ENCODE data around the gene BCORL1. TPM values are rescaled to one million over a fixed set of nuclear protein-coding genes. Genes with fewer than 3 reads are reported as not detected.

Gene BCORL1
- total RNA-seq, 1 experiment from 2014 or later = 2.5 TPM

DNA sequence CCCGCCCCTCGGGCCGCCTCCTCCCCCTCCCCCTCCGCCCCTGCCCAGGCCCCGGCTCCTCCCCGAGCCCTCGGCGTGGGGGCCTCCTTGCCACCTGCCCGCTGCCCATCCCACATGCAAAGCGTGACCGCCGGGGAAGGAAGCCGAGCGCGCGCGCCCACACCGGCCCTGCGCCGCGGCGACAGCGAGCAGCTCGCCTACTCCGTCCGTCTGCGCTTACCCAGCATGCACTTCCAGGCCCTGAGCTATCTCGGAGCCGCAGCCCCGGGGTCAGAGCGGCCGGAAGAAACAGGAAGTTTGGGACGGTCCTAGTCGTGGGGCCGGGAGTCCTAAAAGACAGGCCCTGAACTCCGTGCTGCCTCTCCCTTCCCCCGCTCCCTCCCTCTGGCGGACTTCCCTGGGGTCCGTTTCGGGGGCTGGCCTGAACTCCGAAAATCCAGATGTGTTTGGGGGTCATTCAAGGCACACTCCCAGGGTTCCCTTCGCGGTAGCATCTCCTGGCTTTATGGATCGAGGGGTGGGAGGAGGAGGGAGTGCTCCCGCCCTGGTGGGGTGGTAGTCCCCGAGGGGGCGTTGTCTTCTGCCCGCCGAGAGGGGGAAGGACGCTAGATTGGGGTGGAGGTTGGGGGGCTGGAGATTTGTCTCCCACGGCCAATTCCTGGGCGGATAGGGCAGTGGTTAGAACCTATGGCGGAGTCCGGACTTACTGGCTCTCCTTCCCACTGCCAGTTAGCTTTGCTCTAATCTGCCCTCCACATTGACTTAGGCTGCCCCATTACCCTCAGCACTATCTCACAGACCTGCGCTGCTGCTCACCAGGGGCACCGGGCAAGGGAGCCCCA, 25.0 kb upstream of the BCORL1 start:
- H3K27me3 ChIP-seq (ENCODE audit: control insufficient read depth, insufficient read depth, low read length) = peaks cover 85% of the 10 kb centered on the region

DNA sequence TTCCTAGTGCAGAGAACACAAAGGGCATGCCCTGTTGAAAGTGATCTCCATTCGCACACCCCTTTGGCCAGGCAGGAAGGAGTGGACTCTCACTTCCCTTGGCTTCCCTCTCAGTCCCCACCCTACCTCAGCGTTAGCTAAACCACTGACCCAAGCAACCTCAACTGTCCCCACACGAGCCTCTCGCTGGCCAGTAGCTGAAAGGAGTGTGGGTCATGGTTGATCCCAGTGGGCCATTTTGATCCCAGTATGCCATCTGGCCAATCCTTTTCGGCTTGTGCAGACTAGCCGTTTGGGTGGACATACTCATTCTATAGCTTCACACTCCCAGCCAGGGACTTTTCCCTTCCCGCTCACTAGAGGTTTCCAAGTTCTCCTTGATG, 24.4 kb upstream of the BCORL1 start:
- H3K36me3 ChIP-seq (replicated peaks; ENCODE audit: control insufficient read depth, insufficient read depth, low read length) = no peaks in the 10 kb centered on the region
- peak overlapping the region; percentile 49 for H3K4me3 ChIP-seq (ENCODE audit: insufficient read depth, low read depth, low read length)
- peaks cover 82% of the 10 kb centered on the region for H3K27me3 ChIP-seq (ENCODE audit: control insufficient read depth, insufficient read depth, low read length)
- peak; percentile 67 for DNase-seq

More for the DNA sequence above, 25.0 kb upstream of the BCORL1 start:
- Histone ChIP-seq H3K4me3 (ENCODE audit: insufficient read depth, low read depth, low read length) (peak overlapping the region; percentile 49), H3K36me3 (replicated peaks; ENCODE audit: control insufficient read depth, insufficient read depth, low read length) (no peaks in the 10 kb centered on the region)
- peak; percentile 94 for DNase-seq

DNA sequence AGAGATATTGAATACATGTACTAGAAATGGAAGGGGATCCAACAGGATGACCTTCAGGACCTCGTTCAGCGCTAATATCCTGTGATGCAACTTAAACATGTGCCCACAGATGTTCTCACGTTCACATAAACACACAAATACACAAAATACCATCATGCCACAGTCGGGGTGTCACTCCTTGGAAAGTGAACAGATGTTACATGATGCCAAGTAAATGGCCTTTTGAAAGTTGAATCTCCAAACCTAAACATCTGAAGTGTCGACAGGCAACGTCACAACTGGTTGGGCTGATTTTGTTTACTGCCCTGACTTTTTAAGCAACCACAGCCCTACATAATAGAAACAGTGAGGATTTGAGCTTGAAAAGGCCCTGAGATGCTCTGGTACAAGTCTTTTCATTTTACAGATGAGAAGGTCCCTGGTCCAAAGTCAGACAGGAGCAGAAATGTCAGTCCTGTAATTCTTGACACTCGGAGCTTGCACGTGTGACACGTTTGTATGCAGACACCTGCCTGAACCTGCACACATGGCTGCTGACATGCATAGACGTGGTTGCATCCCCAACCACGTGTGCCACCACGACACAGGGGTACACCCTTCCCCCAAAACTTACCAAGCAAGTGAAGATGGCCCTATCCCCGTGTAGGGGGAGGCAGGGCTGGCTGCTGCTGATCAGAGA, 23.5 kb upstream of the BCORL1 start:
- H3K4me3 ChIP-seq (ENCODE audit: insufficient read depth, low read depth, low read length) = no peak overlapping the region
- DNase-seq = no peak
- H3K36me3 ChIP-seq (replicated peaks; ENCODE audit: control insufficient read depth, insufficient read depth, low read length) = no peaks in the 10 kb centered on the region
- H3K27me3 ChIP-seq (ENCODE audit: control insufficient read depth, insufficient read depth, low read length) = peaks cover 76% of the 10 kb centered on the region

DNA sequence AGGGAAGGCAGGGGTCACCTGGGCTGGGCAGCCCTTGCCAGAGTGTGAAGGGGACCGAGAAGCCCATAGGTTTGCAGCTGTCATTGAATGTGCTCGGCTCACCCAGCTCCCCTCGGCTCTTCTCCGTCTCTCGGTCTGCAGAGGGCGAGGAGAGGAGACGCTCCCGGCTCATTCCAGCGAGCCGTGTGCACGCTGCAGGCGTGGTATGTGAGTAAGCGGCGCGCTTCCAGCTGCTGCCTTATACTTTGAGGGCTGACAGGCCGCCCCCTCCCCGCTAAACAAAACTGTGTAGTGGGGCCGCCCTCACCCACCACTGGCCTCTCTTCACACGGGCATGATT, 23.0 kb upstream of the BCORL1 start:
- Histone ChIP-seq H3K4me3 (ENCODE audit: insufficient read depth, low read depth, low read length) (no peak overlapping the region; the same call in 1 of the 2 replicates), H3K36me3 (replicated peaks; ENCODE audit: control insufficient read depth, insufficient read depth, low read length) (no peaks in the 10 kb centered on the region), H3K27me3 (ENCODE audit: control insufficient read depth, insufficient read depth, low read length) (peaks cover 71% of the 10 kb centered on the region)
- peak; percentile 76 for DNase-seq

DNA sequence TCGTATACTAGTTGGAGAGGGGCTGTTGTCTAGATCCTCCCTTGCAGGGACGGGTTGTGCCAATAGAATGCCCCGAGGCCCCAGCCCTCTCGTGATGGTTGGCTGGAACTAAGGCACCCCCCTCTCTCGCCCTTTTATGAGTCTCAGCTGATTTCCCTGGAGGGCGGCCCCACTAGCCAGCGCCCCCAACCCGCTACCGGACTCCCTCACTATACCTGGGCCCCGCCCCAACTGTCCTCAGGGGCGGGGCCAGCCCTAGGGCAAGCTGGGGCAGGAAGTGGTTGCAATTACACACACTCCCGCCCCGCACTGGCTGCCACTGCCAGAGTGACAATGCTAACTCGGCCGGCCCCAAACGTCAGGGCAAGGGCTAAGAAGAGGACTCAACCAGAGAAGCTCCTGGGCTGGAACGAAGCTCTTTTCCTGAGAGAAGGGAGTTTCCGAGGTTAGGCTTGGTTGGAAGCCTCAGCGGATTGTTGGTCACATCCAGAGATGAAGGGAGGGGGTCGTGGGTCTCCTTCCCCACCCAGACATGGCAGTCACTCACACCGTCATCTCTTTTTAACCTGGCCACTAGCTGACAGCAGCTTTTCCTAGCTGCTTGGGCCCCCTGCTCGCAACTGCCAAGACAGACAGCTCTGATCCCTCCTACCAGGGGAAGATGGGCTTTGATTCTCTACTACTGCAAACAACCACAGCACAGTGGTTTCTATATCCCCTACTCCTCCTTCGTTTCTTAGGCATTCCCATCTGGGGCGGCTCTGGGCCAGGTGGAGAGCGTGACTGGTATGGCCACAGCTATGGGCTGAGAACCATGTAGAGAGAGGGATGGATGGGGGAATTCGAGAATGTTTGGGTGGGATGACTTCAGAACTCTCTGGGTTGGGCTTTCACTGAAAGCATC, 21.0 kb upstream of the BCORL1 start:
- H3K36me3 ChIP-seq (replicated peaks; ENCODE audit: control insufficient read depth, insufficient read depth, low read length) = no peaks in the 10 kb centered on the region
- peak overlapping the region; percentile 32 for H3K4me3 ChIP-seq (ENCODE audit: insufficient read depth, low read depth, low read length)
- H3K27me3 ChIP-seq (ENCODE audit: control insufficient read depth, insufficient read depth, low read length) = peaks cover 56% of the 10 kb centered on the region
- peak; percentile 95 for DNase-seq

DNA sequence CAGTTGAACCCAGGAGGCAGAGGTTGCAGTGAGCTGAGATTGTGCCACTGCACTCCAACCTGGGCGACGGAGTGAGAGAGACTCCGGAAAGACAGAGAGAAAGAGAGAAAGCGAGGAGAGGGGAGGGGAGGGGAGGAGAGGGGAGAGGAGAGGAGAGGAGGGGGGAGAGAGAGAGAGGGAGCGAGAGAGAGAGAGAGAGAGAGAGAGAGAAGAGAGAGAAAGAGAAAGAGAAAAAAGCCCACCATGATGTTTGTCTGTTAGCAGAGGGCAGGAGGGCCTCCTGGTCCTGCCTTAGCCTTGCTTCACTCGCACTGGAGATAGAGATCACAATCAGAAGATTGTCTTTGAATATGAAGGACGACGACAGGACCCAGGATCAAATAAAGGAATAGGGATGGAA, 18.7 kb upstream of the BCORL1 start:
- Histone ChIP-seq H3K4me3 (ENCODE audit: insufficient read depth, low read depth, low read length) (no peak overlapping the region), H3K27me3 (ENCODE audit: control insufficient read depth, insufficient read depth, low read length) (peaks cover 40% of the 10 kb centered on the region)
- no peak for DNase-seq

DNA sequence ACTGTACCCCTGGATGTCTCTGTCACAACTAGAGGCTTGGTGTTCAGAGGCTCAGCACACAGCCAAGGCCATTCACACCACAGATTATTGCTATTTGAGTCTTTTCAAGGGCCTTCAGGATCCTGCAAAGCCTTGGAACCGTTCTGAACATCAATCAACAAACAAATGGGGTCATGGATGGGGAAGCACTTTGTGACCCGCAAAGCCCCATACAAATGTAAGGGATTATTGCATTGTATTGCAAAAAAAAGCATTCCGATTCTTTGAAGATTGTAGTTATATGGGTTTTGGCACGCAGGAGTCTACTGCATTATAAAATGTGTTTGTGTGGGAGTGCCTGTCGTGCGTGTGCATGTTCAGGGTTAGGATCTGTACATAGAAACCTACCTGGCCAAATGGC, 17.3 kb upstream of the BCORL1 start:
- H3K36me3 ChIP-seq (replicated peaks; ENCODE audit: control insufficient read depth, insufficient read depth, low read length) = no peaks in the 10 kb centered on the region
- no peak overlapping the region for H3K4me3 ChIP-seq (ENCODE audit: insufficient read depth, low read depth, low read length)
- H3K27me3 ChIP-seq (ENCODE audit: control insufficient read depth, insufficient read depth, low read length) = peaks cover 25% of the 10 kb centered on the region
- no peak for DNase-seq

More for the DNA sequence above, 18.7 kb upstream of the BCORL1 start:
- H3K36me3 ChIP-seq (replicated peaks; ENCODE audit: control insufficient read depth, insufficient read depth, low read length) = no peaks in the 10 kb centered on the region

DNA sequence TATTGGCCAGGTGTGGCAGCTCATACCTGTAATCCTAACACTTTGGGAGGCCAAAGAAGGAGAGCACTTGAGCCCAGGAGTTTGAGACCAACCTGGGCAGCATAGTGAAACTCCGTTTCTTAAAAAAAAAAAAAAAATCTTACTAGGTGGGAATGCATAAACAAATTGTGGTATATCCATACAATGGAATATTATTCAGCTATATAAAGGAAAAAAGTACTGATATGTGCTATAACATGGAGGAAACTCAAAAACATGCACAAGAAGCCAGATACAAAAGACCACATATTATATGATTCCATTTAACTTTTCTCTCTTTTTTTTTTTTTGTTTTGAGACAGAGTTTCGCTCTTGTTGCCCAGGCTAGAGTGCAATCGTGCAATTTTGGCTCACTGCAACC, 13.5 kb upstream of the BCORL1 start:
- DNase-seq = no peak

DNA sequence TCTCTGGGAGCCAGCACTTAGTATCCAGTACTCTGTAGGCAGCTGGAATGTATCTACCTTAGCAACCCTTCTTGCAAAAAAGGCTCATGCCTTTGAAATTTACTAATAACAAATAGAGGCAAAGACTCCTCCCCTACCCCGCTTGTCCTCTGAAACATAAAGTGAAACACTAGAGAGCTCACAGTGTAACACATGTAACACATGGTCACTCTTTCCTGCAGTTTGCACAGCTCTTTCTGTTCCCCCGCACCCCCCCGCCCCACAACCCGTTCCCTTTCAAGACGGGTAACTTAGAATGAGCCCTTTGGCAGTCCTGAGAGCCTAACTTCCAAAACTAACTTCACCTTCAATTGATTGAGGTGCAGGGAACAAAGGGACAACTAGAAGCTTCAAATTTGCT, 6.0 kb upstream of the BCORL1 start:
- peaks cover 56% of the 10 kb centered on the region for H3K27me3 ChIP-seq (ENCODE audit: control insufficient read depth, insufficient read depth, low read length)
- DNase-seq = peak; percentile 10
- no peaks in the 10 kb centered on the region for H3K36me3 ChIP-seq (replicated peaks; ENCODE audit: control insufficient read depth, insufficient read depth, low read length)
- no peak overlapping the region for H3K4me3 ChIP-seq (ENCODE audit: insufficient read depth, low read depth, low read length)

More for the DNA sequence above, 13.5 kb upstream of the BCORL1 start:
- Histone ChIP-seq H3K36me3 (replicated peaks; ENCODE audit: control insufficient read depth, insufficient read depth, low read length) (no peaks in the 10 kb centered on the region), H3K4me3 (ENCODE audit: insufficient read depth, low read depth, low read length) (no peak overlapping the region), H3K27me3 (ENCODE audit: control insufficient read depth, insufficient read depth, low read length) (peaks cover 6% of the 10 kb centered on the region)

DNA sequence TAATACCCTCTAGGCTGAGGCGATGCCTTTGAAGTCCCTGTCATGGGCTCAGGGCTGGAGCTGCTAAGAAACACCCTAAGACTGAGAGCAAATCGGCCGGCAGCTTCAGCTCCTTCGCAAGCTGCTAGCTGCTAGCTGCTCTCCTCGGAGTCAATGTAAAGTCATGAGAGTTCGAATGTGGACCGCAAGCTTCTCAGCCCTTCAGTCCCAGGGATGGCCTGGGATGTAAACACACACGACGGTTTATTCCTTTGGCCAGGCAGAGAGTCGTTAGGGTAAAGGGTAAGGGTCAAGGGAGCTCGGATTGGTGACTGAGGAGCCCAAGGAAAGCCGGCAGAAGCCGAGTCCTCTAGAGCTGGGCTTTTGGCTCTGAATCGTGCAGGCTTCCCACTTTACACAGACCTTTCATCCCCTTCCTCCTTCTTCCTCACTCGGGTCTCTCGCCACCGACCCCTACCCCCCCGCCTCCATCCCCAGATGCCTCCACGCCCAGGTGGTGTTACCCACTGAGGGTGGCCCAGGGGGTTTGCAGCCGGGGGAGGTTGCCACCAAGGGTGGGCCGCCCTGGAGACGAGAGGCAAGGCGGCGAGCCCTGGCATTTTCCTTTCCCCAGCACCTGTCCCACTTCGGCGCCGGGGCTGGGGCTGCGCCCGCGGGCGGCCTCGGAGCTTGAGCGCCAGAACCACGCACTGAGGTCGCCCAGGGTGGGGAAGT, 3.1 kb upstream of the BCORL1 start:
- peak; percentile 73 for DNase-seq
- Histone ChIP-seq H3K4me3 (ENCODE audit: insufficient read depth, low read depth, low read length) (peak overlapping the region; percentile 59; the same call in 1 of the 2 replicates), H3K36me3 (replicated peaks; ENCODE audit: control insufficient read depth, insufficient read depth, low read length) (no peaks in the 10 kb centered on the region), H3K27me3 (ENCODE audit: control insufficient read depth, insufficient read depth, low read length) (peaks cover 63% of the 10 kb centered on the region)

DNA sequence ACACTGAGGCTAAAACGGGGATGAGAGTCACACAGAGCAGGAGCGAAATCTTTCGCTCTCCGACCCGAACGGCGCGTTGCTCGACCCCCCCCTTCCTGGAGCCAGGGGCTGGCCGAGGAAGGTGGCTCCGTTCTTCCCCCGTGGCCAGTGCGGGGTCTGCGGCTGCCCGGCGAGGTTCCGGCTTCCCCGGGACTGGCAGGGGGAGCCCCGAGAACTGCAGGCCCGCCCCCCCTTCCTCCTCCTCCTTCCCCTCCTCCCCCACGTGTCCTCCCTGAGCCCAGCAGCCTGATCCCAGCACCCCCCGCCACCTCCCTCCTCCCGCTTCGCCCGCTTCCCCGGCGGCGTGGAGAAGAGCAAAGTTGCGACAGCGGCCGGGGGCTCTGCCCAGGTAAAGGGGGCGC, 2.4 kb upstream of the BCORL1 start:
- peak; percentile 85 for DNase-seq
- Histone ChIP-seq H3K4me3 (ENCODE audit: insufficient read depth, low read depth, low read length) (peak overlapping the region; percentile 59), H3K36me3 (replicated peaks; ENCODE audit: control insufficient read depth, insufficient read depth, low read length) (no peaks in the 10 kb centered on the region), H3K27me3 (ENCODE audit: control insufficient read depth, insufficient read depth, low read length) (peaks cover 68% of the 10 kb centered on the region)

DNA sequence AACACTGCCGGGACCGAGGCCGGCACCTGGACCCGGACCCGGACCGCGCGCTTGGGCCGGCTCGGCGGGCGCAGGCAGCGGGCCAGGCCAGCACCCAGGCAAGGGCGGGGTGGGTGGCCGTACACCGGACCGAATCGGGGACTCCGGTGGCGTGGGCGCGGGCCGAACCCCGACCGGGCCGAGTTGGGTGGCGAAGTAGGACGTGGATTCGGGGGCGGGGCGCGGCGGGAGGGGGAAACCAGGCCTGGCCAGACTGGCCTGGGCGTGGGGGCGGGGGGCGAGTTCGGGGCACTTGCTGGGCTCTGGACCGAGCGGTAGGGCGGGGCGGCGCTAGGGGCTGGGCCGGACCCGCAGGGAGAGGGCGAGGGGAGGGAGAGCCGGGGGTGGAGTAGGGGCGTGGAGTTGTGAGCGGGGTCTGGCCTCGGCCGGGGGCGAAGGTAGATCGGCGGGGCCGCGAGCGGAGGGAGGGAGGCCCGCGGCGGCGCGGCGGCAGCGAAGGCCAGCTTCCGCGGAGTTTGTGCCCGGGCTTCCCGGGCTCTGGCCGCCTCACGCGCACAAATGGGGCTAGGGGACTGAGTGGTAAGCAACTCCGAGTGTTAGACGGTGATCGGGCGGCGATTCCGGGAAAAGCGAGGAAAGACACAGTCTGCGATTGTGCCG, 1.8 kb upstream of the BCORL1 start:
- Histone ChIP-seq H3K4me3 (ENCODE audit: insufficient read depth, low read depth, low read length) (peak overlapping the region; percentile 59), H3K27me3 (ENCODE audit: control insufficient read depth, insufficient read depth, low read length) (peaks cover 74% of the 10 kb centered on the region), H3K36me3 (replicated peaks; ENCODE audit: control insufficient read depth, insufficient read depth, low read length) (no peaks in the 10 kb centered on the region)
- peak; percentile 95 for DNase-seq

DNA sequence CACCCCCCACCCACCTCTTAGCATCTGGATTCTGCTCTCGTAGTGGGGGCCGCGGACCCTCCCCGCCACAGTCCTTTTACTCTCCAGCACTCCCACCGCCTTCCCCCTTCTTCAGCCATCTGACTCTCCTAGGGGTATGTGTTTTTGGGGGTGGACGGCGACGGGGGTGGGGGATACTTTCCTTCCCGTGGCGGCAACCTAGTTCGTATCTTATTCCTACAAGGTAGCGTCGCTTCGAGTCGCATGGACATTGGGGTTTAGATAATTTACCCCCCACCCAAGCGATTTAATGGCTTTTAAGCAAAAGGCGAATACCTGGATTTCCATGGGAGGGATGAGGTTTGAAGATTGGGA, 1.3 kb upstream of the BCORL1 start:
- Histone ChIP-seq H3K27me3 (ENCODE audit: control insufficient read depth, insufficient read depth, low read length) (peaks cover 72% of the 10 kb centered on the region), H3K4me3 (ENCODE audit: insufficient read depth, low read depth, low read length) (peak overlapping the region; percentile 59), H3K36me3 (replicated peaks; ENCODE audit: control insufficient read depth, insufficient read depth, low read length) (no peaks in the 10 kb centered on the region)
- DNase-seq = no peak

Measured in H7 (cell line).